Dermis microvascular lymphatic vessel endothelial cell (primary cell): ENCODE results near the gene USH2A. TPM values are rescaled to one million over a fixed set of nuclear protein-coding genes. Genes with fewer than 3 reads are reported as not detected.

ENCODE experiments used
- DNase-seq, 2 donors: peaks; one replicate each; pipeline versions ENCODE4 v3.0.0 to v3.0.0-alpha.2; 2010; ENCODE audit warnings: low read depth in 2 of 2
- total RNA-seq: library from RNA; depleted of rRNA; stranded (reverse); fragments of >200 nt; gene quantifications from 2 replicates; pipeline ENCODE4 v1.2.1, GENCODE V29; 2014

USH2A gene
- total RNA-seq, 1 donor from 2014 or later, result not detected

DNA sequence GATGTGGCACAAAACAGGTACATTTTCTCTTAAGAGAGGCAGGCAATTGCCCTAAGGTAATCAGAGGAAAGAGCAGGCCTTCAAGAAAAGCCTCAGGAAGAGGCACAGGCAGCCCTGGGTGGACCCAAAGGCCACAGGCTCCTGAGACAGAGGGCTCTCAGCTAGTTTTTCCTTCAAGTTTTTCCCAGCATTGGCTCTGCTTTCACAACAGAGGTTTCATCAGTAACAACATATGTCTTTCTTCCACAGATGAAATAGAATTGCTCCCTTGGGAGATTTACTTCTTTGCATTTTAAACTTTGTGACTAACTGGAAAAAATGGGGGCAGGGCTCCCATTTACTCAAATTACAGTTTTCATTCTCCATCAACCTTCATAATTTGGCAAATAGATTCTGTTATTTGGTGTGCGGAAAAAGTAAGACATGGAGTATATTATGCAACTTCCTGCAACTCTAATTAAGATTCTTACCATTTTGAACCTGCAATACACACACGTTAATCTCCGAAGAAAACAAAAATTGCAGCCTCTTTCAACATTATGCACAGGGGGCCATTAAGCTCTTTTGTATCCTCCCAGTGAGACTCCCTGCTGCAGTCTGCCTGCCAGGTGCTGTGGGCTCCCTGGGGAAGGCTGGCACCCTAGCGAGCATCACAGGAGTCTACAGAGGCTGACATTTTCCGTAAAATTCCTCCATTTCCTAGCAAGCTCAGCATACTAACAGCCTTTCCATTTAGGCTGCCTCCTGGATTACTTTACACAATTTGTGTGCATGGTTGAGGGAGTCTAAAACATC is 282.3 kb downstream of the USH2A start:
- no peak for DNase-seq

DNA sequence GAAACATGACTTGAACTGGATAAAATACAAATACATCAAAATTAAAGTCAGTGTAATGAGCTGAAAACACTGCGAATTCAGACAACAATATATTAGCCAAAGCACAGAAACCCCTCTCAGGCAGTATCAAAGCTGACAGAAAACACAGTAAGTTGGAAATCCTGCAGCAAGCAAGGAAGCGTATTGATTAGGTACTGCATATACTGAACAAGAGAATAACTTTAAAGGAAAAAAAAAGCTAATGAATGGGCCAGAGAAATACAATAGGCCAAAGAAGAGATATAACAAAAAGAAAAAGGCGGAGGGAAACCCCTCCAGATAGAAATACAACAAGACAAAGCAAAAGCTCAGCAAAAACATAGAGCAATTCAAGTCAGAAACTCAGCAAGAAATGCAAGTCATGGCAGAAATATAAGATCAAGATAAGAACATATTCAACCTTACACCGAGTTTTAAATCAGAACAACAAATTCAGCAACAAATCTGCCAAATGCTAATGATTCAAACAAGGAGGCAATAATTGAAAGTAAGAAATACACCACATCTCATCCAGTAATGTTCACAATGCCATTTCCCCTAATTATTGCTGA is 299.0 kb downstream of the USH2A start:
- no peak for DNase-seq

DNA sequence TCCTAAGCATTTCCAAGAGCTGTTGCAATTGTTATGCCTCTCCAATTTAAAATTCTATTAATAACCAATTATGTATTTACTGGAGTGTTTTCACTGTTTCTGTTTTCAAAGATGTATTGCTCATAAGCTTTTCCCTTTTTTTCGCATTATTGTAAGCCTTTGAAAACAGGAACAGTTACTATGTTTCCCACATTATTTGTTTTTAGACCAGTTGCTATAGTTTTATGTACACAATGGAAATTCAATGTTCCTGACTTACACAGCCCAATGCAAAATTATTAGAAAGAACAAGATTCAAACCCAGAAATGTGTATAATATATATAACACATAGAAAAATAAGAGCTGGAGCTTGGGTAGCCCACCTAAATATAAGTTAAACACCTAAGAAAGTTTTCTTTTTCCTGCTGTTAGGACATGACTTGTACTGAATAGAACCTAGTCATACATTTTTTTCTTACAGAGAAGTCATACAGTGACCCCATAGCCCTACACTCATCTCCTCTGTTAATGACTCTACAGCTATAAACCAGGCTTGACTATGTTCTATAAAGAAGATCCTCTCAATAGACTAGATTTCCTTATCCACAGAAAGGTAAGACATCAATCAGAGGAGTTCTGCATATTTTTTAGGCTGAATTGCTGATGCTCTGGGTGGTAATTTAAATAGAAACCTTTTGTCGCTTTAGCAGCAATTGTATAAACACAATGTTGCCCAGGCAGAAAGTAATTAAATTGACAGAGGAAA is 299.6 kb downstream of the USH2A start:
- DNase-seq, result no peak

DNA sequence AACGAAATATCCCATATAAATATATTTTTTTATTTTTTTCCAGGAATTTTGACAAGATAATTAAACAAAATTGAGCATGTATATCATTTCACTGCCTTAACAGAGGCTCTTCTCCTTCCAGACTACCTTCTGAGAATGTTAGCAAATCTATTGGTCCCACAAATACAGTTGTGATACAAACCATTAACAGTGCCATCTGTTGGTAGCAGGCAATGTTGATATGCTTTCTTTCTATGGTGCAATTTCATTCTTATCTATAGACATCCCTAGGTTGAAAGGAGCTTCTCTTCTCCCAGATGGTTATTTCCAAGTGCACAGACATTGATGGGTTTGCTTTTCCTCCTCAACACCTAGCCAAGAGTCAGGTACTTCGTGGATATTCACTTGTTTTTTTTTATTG is 303.6 kb downstream of the USH2A start:
- DNase-seq, result peak in 1 of 2 donors; percentile 4

DNA sequence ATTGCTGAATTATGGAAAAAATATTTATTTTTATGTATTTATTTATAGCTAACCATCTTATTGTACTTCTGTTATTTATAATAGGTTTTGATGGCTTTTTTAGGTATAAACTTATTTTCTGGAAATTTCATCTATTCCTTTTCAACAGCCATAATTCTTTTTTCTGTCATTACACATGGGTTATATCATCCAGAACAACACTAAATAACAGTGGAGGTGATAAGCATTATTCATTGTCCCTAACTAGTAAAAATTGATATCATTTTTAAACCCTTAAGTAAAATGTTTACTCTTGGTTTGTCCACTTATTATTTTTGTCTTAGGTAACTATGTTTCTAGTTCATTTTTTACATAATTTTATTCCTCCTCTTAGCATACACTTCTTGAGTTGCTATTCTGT is 309.1 kb downstream of the USH2A start:
- no peak for DNase-seq

DNA sequence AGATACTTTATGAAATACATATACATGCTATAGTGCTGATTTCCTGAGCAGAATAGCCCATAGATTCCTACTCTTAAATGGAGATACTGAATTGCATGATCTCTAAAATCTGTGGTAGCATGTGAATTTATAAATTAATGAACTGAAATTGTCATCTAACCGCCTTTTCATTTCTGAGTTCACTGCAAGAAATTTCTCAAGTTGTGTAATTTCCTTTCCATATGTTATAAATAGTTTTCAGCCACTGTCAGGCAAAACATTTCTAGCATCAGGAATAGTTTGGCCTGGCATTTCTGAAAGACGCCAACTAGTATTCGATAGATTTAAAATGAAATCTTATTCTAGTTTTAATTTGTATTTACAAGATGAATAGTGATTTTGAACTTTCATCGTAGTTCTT is 310.1 kb downstream of the USH2A start:
- DNase-seq, result no peak

DNA sequence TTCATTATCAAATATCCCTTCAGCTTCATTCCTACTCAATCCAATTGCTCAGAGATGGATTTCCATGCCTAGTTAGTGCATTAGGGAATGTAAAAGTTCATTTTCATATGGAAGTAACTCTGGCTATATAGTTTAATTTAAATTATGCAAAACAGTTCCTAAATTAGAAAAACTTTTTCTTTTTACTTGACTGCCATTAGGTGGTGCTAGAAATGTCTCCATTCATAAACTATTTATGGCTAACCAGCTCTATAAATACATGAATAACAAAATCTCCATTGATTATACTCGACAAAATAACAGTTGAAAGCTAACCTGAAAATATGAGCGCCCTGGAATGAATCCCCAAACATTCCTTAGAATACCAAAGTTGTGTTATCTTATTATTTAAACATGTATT is 311.4 kb downstream of the USH2A start:
- DNase-seq, result no peak

DNA sequence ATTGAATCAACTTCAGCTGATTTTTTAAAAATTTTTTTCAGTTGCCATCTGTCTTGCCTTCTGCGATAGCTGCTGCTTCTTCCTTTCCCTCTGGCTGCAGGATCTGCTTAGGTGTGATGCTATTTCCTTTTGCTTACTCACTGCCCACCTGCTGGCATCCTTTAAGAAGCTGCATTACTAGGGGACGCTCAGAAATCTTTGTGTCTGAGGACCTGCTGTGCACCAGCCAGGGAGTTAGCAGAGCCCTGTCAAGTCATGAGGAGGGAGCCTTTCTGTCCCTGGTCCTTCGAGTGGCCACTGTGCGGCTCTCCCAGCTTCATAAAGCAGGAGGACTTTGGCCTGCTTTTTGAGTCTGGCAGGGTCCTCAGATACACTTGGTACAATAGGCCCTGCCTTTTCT is 327.8 kb downstream of the USH2A start:
- no peak for DNase-seq

DNA sequence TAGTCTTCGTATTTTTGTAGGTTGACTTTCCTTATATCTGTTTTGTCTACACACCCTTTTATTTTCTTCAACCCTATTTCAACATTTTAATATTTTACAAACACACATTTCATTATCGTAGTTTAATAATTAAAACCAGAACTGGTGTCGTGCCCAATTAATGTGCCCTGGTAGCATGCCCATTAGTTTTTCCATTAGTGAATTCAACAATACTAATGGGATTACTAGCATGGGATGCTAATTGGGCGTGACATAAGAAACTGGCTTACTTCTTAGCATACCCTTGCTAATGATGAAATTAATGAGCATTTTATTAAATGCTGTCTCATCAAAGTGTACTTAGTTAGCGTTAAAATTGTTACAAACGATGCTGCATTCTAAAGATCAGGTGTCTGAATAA is 332.7 kb downstream of the USH2A start:
- DNase-seq, result no peak

DNA sequence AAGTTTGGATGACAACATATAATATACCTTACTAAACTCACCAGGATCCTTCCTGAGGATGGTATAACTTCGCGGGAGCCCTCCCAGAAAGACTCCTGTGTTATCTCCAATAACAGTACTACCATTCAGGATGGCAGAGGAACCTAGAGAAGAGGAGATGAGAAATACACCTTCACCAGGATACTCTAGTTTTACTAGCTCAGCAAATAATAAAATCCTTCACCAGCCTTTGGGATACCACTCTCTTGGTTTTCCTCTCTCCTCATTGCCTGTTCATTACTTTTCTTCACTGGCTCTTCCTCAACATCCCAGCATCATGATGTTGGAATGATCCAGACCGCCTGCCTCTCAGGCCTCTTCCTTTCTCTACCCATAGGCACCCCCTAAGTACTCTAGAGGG is 336.6 kb downstream of the USH2A start:
- DNase-seq, result no peak

DNA sequence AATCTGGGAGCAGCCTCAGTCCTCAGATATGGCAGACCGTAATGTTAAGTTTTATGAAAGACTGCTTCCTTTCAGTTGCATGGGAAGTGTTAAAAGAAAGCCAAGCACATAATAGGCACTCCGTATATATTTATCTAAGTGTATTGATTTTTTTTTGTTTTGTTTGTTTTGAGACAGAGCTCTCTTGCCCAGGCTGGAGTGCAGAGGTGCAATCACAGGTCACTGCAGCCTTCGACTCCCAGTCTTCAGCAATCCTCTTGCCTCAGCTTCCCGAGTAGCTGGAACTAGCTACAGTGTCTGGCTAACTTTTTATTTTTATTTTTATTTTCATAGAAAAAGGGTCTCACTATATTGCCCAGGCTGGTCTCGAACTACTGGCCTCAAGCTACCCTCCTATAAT is 341.8 kb downstream of the USH2A start:
- no peak for DNase-seq

DNA sequence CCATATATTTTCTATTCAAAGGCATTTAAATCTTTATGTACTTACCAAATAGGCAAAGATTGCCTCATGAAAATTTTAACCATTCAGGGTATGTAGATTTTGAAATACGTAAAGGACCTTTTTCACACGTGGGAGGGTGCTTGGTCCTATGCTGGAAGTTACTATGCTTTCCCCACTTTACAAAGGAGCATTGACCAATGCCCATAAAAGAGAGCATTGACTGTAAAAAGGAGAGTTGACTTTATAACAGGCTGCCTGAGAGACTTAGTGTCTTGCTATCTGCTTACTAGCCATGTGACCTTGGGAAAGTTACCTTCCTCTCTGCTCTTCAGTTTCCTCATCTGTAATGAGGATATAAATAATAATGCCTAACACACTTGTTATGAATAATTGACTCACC is 346.5 kb downstream of the USH2A start:
- DNase-seq, result no peak

DNA sequence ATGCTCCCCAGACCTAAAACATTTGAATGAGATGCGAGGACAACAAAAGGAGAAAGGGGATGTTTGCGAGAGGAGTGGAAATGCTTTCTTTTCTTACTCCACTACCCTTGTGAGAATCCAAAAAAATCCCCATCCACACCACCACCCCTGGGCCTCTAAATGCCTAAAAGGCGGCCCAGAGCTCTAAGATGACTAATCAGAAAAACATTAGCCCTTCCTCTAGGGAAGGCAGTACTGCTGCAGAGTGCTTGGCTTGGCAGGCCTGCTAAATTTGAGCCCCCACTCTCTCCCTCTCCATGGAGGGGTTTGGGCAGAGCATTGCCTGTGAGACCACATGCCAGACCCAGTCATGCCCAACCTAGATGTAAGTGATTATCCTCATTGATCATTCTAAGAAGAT is 347.9 kb downstream of the USH2A start:
- DNase-seq, result no peak

DNA sequence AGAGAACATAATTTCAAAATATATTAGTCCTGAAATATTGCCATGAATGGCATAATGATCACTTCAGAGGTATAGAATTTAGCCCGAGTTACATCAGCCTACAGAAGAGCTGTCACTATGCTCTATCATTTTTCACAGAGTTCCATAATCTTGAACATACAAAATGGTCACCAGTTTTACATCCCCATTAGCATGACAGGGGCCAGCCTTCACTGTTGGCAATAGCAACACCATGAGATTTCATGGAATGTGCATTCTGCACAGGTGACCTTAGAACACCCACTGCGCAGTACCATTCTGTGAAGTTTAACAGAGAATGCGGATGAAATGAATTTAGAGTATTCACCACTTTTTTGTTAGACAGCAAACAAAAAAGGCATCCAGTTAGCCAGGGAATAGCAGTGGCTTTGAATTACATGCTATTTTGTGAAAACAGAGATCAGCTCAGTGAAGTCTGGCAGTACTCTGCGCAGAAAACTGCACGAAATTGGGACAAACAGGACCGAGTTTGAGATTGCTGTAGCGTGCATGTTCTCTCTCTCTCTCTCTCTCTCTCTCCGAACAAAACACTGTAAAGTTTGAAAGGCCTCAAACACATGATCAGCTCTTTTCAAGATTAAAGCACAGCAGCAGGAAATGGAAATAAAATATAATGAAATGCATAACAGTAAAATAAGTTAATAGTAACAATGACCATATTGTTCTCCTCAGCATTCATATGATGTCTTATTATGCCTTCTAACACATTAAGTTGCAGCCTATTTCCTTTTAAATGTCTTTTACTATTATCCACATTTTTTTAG is 349.3 kb downstream of the USH2A start:
- DNase-seq, result no peak

DNA sequence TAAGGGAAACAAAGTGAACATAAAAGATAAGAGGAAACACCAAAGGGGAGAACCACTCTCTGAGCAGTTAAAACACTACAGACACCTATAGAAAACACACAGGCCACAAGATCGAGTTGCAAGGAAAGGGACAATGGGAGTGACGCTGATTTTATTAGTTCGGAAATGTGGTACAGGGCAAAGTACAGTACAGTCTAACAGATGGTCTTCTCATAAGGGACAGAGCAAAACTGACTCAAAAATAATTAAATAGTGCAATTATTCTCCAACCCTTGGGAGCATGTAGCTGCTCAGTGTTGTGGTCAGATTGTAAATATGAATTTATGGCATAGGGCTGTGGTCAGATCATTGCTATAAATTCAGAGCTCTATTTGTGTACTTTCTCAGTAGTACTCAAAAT is 352.0 kb downstream of the USH2A start:
- no peak for DNase-seq

DNA sequence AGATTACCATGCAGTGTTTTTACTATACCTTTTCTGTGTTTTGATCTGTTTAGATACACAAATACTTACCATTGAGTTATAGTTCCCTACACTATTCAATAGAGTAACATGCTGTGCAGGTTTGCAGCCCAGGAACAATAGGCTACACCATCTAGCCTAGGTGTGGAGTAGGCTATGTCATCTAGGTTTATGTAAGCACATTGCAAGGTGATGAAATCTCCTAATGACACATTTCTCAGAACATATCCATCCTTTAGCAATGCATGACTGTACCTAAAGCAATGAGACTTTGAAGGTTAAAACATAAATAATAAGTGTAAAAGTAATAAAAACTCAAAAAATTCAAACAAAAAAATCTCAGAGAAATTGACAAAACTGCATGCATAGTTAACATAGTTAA is 358.6 kb downstream of the USH2A start:
- no peak for DNase-seq

DNA sequence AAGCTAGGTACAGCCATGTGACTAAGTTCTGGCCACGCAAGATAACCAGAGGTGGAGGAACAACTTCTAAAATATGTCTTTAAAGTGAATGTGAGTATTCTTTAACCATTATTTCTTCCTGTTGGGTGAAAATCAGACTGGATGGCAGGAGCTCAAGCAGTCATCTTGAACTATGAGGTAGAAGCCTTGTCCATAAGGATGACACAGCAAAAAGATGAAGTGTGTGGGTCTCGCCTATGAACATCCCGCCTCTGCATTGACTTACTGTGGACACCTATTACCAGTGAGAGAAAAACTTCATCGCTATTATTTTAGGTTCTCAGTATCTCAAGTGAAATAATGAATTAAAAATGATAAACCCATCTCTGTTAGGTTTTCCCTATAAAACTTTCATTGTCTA is 365.3 kb downstream of the USH2A start:
- no peak for DNase-seq

DNA sequence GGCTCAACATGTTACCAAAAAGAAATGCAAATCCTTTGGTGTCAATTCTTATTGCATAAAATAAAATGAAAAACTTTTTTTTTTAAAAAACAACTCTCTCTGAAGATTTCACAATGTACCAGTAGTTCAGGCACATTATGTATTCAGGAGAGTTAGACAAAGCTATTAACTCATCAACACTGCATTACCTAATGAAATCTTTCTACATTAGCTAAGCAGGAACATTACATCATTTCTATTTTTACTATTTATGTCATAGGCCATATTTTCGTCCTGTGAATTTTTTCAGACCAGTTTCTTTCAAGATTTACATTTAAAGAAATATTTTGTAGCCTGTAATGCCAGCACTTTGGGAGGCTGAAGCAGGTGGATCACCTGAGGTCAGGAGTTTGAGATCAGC is 366.2 kb downstream of the USH2A start:
- no peak for DNase-seq

DNA sequence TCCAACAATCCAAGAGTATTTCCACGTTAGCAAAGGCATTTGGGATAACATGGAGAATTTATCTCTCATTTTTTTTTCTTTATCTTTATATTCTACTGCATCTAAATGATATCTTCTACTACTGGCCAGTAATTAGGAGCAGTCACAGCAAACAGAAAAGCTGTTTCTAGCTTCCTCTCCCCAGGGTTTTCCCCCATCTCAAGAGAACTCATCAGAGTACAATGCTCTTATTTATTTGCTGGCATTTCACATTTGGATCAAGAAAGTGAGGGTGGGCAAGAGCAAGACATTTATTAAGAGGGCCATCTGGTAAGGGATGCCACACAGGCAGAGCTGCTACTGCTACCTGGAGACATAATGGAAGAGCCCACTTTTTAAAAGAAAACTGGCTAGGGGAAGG is 368.2 kb downstream of the USH2A start:
- DNase-seq, result no peak

DNA sequence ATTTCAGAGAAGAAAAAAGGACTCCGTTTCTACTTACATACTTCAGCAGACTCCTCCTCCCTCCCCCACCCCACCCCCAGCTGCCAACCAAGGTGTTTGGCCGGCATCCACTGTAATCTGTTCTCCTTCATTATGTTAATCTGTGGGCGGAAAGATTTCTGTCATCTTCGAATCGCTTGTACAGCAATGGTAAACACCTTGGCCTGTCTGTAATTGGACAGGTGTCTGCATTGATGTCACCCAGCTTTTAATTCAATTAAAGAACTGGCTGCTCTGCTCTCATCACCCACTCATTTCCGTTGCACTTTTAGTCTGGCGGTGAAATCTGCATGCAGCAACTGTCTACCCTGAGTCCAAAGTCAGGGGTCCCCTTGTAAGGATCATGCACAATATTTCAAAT is 368.6 kb downstream of the USH2A start:
- no peak for DNase-seq

DNA sequence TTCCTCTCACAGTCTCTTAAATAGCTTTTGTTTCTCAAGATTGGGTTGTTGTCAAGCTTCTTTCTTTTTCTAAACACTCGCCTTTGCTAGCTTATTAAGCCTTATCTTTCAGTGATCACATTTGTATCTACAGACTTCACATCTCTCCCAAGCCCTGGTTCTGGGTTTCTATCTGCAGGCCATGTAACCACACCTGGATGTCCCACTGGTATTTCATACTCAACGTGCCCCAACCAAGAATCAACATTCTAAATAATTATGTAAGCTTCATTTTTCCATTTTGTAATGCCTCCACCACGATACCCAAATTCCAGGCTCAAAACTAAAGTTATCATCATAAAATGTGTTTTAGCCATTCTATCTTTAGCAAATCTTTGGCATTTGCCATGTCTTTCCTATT is 372.2 kb downstream of the USH2A start:
- DNase-seq, result no peak
